ENCODE measurements around the gene MACROD2. TPM values are rescaled to one million over a fixed set of nuclear protein-coding genes. Genes with fewer than 3 reads are reported as not detected.

MACROD2 gene
- total RNA-seq, 1 donor from 2014 or later, result 17.6 TPM

- no peak for DNase-seq
Observed at GRCh38 chr20:15596220-15596890, 1601.0 kb downstream of the MACROD2 start.

GRCh38 chr20:15597306-15597705 lies 1602.0 kb downstream of the MACROD2 start:
- no peak for DNase-seq

- DNase-seq, result no peak
Observed at GRCh38 chr20:15599961-15600360, 1604.6 kb downstream of the MACROD2 start.

- DNase-seq, result no peak
Observed at GRCh38 chr20:15600565-15600964, 1605.2 kb downstream of the MACROD2 start.

GRCh38 chr20:15603506-15603905 lies 1608.2 kb downstream of the MACROD2 start:
- no peak for DNase-seq

GRCh38 chr20:15603978-15604805 lies 1608.9 kb downstream of the MACROD2 start:
- no peak for DNase-seq

- no peak for DNase-seq
Observed at GRCh38 chr20:15609921-15610320, 1614.6 kb downstream of the MACROD2 start.

- no peak for DNase-seq
Observed at GRCh38 chr20:15610787-15611186, 1615.5 kb downstream of the MACROD2 start.

GRCh38 chr20:15611541-15611940 lies 1616.2 kb downstream of the MACROD2 start:
- no peak for DNase-seq

GRCh38 chr20:15612198-15612597 lies 1616.9 kb downstream of the MACROD2 start:
- DNase-seq, result no peak

- DNase-seq, result no peak
Observed at GRCh38 chr20:15612769-15613168, 1617.5 kb downstream of the MACROD2 start.

GRCh38 chr20:15613530-15613929 lies 1618.2 kb downstream of the MACROD2 start:
- DNase-seq, result no peak

- no peak for DNase-seq
Observed at GRCh38 chr20:15616626-15617025, 1621.3 kb downstream of the MACROD2 start.

GRCh38 chr20:15618110-15618509 lies 1622.8 kb downstream of the MACROD2 start:
- DNase-seq, result no peak

- no peak for DNase-seq
Observed at GRCh38 chr20:15618912-15619311, 1623.6 kb downstream of the MACROD2 start.

GRCh38 chr20:15619341-15619740 lies 1624.0 kb downstream of the MACROD2 start:
- no peak for DNase-seq

GRCh38 chr20:15619816-15620215 lies 1624.5 kb downstream of the MACROD2 start:
- DNase-seq, result no peak

- DNase-seq, result no peak
Observed at GRCh38 chr20:15622368-15622767, 1627.1 kb downstream of the MACROD2 start.

GRCh38 chr20:15623215-15623614 lies 1627.9 kb downstream of the MACROD2 start:
- DNase-seq, result no peak

- no peak for DNase-seq
Observed at GRCh38 chr20:15625981-15626380, 1630.7 kb downstream of the MACROD2 start.

GRCh38 chr20:15627089-15627488 lies 1631.8 kb downstream of the MACROD2 start:
- no peak for DNase-seq

- DNase-seq, result no peak
Observed at GRCh38 chr20:15627501-15627903, 1632.2 kb downstream of the MACROD2 start.

GRCh38 chr20:15628851-15629353 lies 1633.6 kb downstream of the MACROD2 start:
- no peak for DNase-seq

- no peak for DNase-seq
Observed at GRCh38 chr20:15630360-15630759, 1635.0 kb downstream of the MACROD2 start.
